Esophagus squamous epithelium (tissue), 5 donors: ENCODE measurements around the gene SLC25A29. TPM values are rescaled to one million over a fixed set of nuclear protein-coding genes. Genes with fewer than 3 reads are reported as not detected.

Experiments
- DNase-seq: peaks from one replicate; lab custom pipeline; 2025; lab: John Stamatoyannopoulos, UW
- H3K27ac ChIP-seq, 4 donors: fragments of 200-600 bp; sonication (generic); one replicate each; pipeline ENCODE4 v1.5.1; 2016 to 2019; ENCODE audit warnings: mild to moderate bottlenecking in 1 of 4
- H3K27me3 ChIP-seq, 4 donors: fragments of 200-600 bp; sonication (generic); 1 replicate in 3 of 4; 2 replicates in 1 of 4; pipeline versions ENCODE4 v1.5.1 to v1.6.0; 2017 to 2021; ENCODE audit warnings: antibody characterized with exemption in 1 of 4
- H3K36me3 ChIP-seq, 3 donors: fragments of 200-600 bp; sonication (generic); one replicate each; pipeline ENCODE4 v1.5.1; 2016 to 2019
- H3K4me1 ChIP-seq, 3 donors: fragments of 200-600 bp; sonication (generic); one replicate each; pipeline ENCODE4 v1.5.1; 2017 to 2019
- H3K4me3 ChIP-seq, 4 donors: fragments of 200-600 bp; sonication (generic); 1 replicate in 3 of 4; 2 replicates in 1 of 4; pipeline ENCODE4 v1.5.1; 2016 to 2019; ENCODE audit warnings: mild to moderate bottlenecking in 2 of 4, moderate library complexity in 1 of 4
- H3K9me3 ChIP-seq, 3 donors: fragments of 200-600 bp; sonication (generic); one replicate each; pipeline ENCODE4 v1.5.1; 2016 to 2019
- POLR2A ChIP-seq, 4 donors: fragments of 450-650 bp; IDR thresholded peaks; one replicate each; pipeline ENCODE4 v1.6.1; 2017; ENCODE audit warnings: antibody characterized with exemption in 4 of 4, mild to moderate bottlenecking in 4 of 4, moderate library complexity in 3 of 4
- WGBS, 2 donors: methylation state at CpG; one replicate each; pipeline ENCODE4 v1.1.5; 2018; 5-methylcytosine and 5-hydroxymethylcytosine counted together
- intact Hi-C: fragments of 100-400 bp; cut with DNase I; formaldehyde crosslinking; loops from one replicate; pipeline ENCODE4 v1.15.0; 2022
- total RNA-seq, 4 donors: library from RNA; depleted of rRNA; stranded (reverse); fragments of >200 nt; gene quantifications; one replicate each; pipeline ENCODE4 v1.1.0, GENCODE V29; 2016
- TF ChIP-seq, protein P1 (sequence below), 6 experiments: fragments of 450-650 bp in 4 of 6; fragments of 200-600 bp in 2 of 6; sonication (generic) in 2 of 6; IDR thresholded peaks; one replicate each; pipeline ENCODE4 v1.5.1; 2016 to 2019; ENCODE audit warnings: antibody characterized with exemption in 6 of 6, mild to moderate bottlenecking in 4 of 6, moderate library complexity in 4 of 6
- donor health status: DM: yes; HTN: yes; CAD: no.

Gene SLC25A29
- total RNA-seq, 4 donors from 2014 or later = 23.3 to 64.3 (median 55.6) TPM

DNA sequence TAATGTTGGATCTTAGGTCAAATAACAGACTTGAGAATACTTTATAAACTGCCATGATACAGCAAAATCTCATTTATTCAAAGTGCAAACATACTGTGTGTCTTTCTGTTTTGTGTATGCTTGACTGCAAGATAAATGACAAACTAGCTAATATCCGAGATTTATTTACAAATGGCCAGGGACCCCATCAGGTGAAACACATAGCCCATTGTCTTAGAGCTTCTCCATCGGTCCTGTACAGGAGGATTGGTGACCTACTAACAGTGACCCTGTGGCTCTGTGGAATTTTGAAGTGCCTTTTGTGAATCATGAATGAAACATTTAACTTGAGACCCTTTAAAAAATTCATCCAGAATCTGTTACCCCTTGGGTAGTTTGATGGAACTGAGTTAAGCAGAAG is 27.1 kb downstream of the SLC25A29 start:
- no peak for DNase-seq
- Histone ChIP-seq H3K9me3 (no peaks in the 10 kb centered on the region), H3K27ac (no peak overlapping the region), H3K36me3 (peaks cover 0 to 35% (median 0%) of the 10 kb centered on the region in 3 donors), H3K27me3 (no peaks in the 10 kb centered on the region), H3K4me1 (peaks cover 15 to 61% (median 38%) of the 10 kb centered on the region in 3 donors), H3K4me3 (no peak overlapping the region)
- intact Hi-C loops = loop anchor here (10.0 kb wide), 1 partner anchor 96 kb away; the partner anchor contains the start of gene WDR25
- TF ChIP-seq, protein P1, sequence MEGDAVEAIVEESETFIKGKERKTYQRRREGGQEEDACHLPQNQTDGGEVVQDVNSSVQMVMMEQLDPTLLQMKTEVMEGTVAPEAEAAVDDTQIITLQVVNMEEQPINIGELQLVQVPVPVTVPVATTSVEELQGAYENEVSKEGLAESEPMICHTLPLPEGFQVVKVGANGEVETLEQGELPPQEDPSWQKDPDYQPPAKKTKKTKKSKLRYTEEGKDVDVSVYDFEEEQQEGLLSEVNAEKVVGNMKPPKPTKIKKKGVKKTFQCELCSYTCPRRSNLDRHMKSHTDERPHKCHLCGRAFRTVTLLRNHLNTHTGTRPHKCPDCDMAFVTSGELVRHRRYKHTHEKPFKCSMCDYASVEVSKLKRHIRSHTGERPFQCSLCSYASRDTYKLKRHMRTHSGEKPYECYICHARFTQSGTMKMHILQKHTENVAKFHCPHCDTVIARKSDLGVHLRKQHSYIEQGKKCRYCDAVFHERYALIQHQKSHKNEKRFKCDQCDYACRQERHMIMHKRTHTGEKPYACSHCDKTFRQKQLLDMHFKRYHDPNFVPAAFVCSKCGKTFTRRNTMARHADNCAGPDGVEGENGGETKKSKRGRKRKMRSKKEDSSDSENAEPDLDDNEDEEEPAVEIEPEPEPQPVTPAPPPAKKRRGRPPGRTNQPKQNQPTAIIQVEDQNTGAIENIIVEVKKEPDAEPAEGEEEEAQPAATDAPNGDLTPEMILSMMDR (IDR thresholded peaks at IDR 0.05) = no peak
- TF ChIP-seq POLR2A (IDR thresholded peaks at IDR 0.05) = no peak
- 78 to 83% methylated on average over 2 of the region's 2 CpGs for WGBS, 2 donors

DNA sequence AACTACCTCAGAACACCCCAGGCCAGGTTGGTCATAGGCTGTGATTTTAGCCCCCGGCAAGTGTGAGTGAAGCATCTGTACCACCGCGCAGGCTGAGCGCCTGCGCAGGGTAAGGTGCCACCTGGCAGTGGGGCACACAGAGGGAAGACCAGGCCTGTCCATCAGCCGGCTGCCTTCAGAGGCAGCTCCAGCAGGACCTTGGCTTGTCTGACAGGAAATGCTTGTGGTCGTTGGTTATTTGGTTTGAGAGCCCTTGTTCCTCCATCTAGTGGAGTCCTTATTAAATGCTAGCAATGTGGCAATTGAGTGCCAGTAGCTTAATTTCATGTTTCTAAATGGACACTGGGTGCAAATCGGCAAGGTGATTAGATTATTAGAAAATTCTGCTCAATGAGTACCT is 27.5 kb downstream of the SLC25A29 start:
- no peak overlapping the region for H3K4me3 ChIP-seq
- H3K36me3 ChIP-seq = peaks cover 0 to 35% (median 0%) of the 10 kb centered on the region in 3 donors
- H3K27me3 ChIP-seq = no peaks in the 10 kb centered on the region
- H3K4me1 ChIP-seq = peaks cover 15 to 61% (median 33%) of the 10 kb centered on the region in 3 donors
- TF ChIP-seq, protein P1 (IDR thresholded peaks at IDR 0.05) = no peak
- TF ChIP-seq POLR2A (IDR thresholded peaks at IDR 0.05) = no peak
- intact Hi-C loops = loop anchor here (10.0 kb wide), 1 partner anchor 96 kb away; the partner anchor contains the start of gene WDR25
- no peaks in the 10 kb centered on the region for H3K9me3 ChIP-seq
- H3K27ac ChIP-seq = no peak overlapping the region
- 60 to 76% methylated on average over 1 to 7 of the region's 8 CpGs for WGBS, 2 donors
- no peak for DNase-seq

DNA sequence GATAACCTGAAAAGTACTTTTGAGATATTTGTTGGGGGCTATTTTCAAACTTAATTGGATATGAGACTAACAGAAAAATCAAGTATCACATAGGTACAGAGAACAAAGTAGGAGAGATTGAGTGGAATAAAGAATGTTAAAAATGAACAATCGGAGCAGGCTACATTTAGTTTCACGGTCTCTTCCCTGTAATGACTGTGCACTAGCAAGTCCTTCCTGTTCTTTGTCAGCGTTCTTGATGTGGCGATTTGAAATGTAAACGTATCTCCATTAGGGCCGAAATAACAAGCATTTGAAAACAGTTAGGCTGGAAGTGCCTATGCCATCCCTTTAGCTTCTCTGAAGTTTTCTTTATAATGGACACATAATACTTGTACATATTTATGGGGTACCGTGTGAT is 31.0 kb downstream of the SLC25A29 start:
- intact Hi-C loops = loop anchor here (10.0 kb wide), 1 partner anchor 100 kb away; the partner anchor contains the start of gene WDR25
- WGBS, 2 donors = 53 to 63% methylated on average over 7 of the region's 7 CpGs
- H3K36me3 ChIP-seq = peaks cover 0 to 35% (median 0%) of the 10 kb centered on the region in 3 donors
- no peaks in the 10 kb centered on the region for H3K27me3 ChIP-seq
- H3K9me3 ChIP-seq = no peaks in the 10 kb centered on the region
- H3K4me1 ChIP-seq = peaks cover 2 to 47% (median 5%) of the 10 kb centered on the region in 3 donors
- DNase-seq = no peak
- H3K4me3 ChIP-seq = no peak overlapping the region
- TF ChIP-seq POLR2A (IDR thresholded peaks at IDR 0.05) = no peak
- TF ChIP-seq, protein P1 (IDR thresholded peaks at IDR 0.05) = no peak
- H3K27ac ChIP-seq = no peak overlapping the region

- Histone ChIP-seq H3K27ac (no peak overlapping the region), H3K36me3 (peaks cover 0 to 30% (median 0%) of the 10 kb centered on the region in 3 donors), H3K9me3 (no peaks in the 10 kb centered on the region), H3K27me3 (no peaks in the 10 kb centered on the region), H3K4me1 (peaks cover 0 to 44% (median 0%) of the 10 kb centered on the region in 3 donors), H3K4me3 (no peak overlapping the region)
- TF ChIP-seq, protein P1 (IDR thresholded peaks at IDR 0.05) = no peak
- TF ChIP-seq POLR2A (IDR thresholded peaks at IDR 0.05) = no peak
- DNase-seq = no peak
- intact Hi-C loops = loop anchor here (10.0 kb wide), 1 partner anchor 101 kb away; the partner anchor contains the start of gene WDR25
- WGBS, 2 donors = 95 to 96% methylated on average over 4 of the region's 4 CpGs
Observed at GRCh38 chr14:100274250-100274649, 32.0 kb downstream of the SLC25A29 start.

DNA sequence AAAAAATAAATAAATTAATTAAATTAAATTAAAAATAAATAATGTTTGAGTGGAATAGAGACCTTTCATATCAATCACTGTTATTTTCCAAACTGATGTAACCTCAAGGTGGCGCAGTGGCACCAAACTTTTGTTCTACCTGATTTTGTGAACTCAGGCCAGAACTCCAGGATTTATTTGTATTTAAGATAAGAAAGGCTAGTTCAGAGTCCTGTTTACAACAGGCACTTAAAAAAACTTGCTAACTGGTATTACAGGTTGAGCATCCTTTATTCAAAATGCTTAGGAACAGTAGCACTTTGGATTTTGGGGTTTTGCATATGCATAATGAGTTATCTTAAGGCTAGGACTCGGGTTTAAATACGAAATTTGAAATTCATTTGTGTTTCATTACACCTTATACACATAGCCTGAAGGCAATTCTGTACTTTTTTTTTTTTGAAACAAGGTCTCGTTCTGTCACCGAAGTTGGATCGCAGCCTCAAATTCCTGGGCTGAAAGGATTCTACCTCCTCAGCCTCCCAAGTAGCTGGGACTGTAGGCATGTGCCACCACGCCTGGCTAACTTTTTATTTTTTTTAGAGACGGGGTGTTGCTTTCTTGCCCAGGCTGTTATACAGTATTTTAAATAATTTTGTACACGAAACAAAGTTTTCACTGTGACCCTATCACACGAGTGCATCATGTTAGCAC is 34.9 kb downstream of the SLC25A29 start:
- Histone ChIP-seq H3K27me3 (no peaks in the 10 kb centered on the region), H3K4me1 (peaks cover 0 to 50% (median 0%) of the 10 kb centered on the region in 3 donors), H3K4me3 (no peak overlapping the region), H3K36me3 (peaks cover 0 to 18% (median 0%) of the 10 kb centered on the region in 3 donors), H3K9me3 (no peaks in the 10 kb centered on the region), H3K27ac (peak overlapping the region in 1 of 4 donors; percentile 1)
- TF ChIP-seq POLR2A (IDR thresholded peaks at IDR 0.05) = no peak
- TF ChIP-seq, protein P1 (IDR thresholded peaks at IDR 0.05) = peak; percentile 22 to 56 (median 48)
- intact Hi-C loops = loop anchor here (10.0 kb wide), 1 partner anchor 103 kb away; the partner anchor contains the start of gene WDR25
- no peak for DNase-seq
- WGBS, 2 donors = 37 to 52% methylated on average over 10 of the region's 10 CpGs
